ENCODE measurements around the gene GRM7. TPM values are rescaled to one million over a fixed set of nuclear protein-coding genes. Genes with fewer than 3 reads are reported as not detected.

Gene GRM7
- total RNA-seq, 1 experiment from 2014 or later = not detected

DNA sequence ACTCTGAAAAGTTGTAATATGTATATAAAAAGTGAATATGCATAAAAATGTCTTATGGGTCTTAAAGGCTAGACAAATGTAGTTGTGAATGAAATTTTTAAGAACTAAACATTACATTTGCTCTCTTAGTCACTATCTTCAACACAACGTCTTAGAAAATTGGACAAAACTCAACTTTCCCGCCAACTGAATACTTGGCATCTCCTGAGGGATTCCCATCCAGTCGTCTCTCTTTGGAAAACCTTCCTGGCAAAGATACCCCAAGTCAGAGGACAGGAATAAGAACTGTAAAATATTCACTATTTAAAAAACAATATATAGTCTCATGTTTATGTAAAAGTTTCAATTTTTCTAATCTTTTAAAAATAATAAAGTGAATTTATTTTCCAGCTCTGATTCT, 354.8 kb downstream of the GRM7 start (continued):
- TF ChIP-seq CTCF (IDR thresholded peaks at IDR 0.05 in 2 of 3, conservative IDR thresholded peaks at IDR 0.05 in 1 of 3; ENCODE audit: borderline replicate concordance in 1 of 3, insufficient read depth in 1 of 3, low read depth in 2 of 3, low read length in 2 of 3) = no peak

DNA sequence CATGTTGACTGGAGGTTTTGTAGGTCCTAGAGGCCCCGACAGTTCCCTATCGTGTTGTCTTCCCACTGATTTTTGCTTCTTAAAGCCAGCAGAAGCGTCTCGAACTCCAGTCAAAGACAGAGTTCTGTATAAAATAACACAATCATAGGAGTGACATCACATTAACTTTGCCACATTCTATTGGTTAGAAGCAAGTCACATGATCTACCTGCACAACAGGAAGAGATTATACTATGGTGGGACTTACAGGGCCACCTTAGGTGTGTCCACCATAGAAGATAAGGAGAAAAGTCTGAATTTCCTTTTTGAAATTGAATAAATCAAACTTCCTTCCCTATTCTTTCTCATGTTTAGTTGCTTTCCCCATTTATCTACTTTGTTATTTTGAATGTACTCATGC, 365.5 kb downstream of the GRM7 start:
- no TSS peak for BruUV-seq (replicated peaks)
- Histone ChIP-seq H3K4me1 (ENCODE audit: control insufficient read depth in 1 of 2, insufficient read depth in 2 of 2, low read length in 2 of 2) (no peaks in the 10 kb centered on the region), H3K9ac (ENCODE audit: low read length) (no peak overlapping the region), H3K79me2 (ENCODE audit: insufficient read depth, low read length) (no peaks in the 10 kb centered on the region), H3K27ac (ENCODE audit: low read depth, low read length) (no peak overlapping the region), H3K9me2 (ENCODE audit: insufficient read depth) (no peaks in the 10 kb centered on the region), H3K9me3 (ENCODE audit: control insufficient read depth in 1 of 2, insufficient read depth in 1 of 2, low read depth in 1 of 2, low read length in 2 of 2) (no peaks in the 10 kb centered on the region), H2AFZ (ENCODE audit: low read depth, low read length, poor library complexity, severe bottlenecking) (peak overlapping the region; percentile 2), H3K36me3 (ENCODE audit: control insufficient read depth in 1 of 2, insufficient read depth in 2 of 2, low read length in 2 of 2) (no peaks in the 10 kb centered on the region), H3K27me3 (ENCODE audit: insufficient read depth, low read length) (no peaks in the 10 kb centered on the region), H4K20me1 (ENCODE audit: insufficient read depth) (no peaks in the 10 kb centered on the region), H3K4me2 (ENCODE audit: low read length) (no peak overlapping the region), H3K4me3 (replicated peaks in 1 of 2; ENCODE audit: low read depth in 1 of 2, low read length in 2 of 2) (no peak overlapping the region)
- POLR2A ChIA-PET = no interaction called here
- intact Hi-C loops (cut with micrococcal nuclease) = no loop called here
- CTCF ChIA-PET = no interaction called here
- TF ChIP-seq TCF7L2 (IDR thresholded peaks at IDR 0.05; ENCODE audit: borderline replicate concordance, extremely low read depth, insufficient read depth, insufficient read length) = no peak
- no peak for TF ChIP-seq EGR1 (IDR thresholded peaks at IDR 0.05; ENCODE audit: low read depth)
- ATAC-seq = no peak
- DNase-seq (ENCODE audit: low read depth, low spot score) = no peak
- RAD21 ChIA-PET (ENCODE audit: low non-redundant PET in 1 of 2, low total read pairs in 2 of 2, uncharacterized antibody in 2 of 2, unreplicated experiment in 2 of 2) = no interaction called here

- POLR2A ChIA-PET = no interaction called here
- no peaks in the 10 kb centered on the region for H3K9me3 ChIP-seq (ENCODE audit: control insufficient read depth in 1 of 2, insufficient read depth in 1 of 2, low read depth in 1 of 2, low read length in 2 of 2)
- no peaks in the 10 kb centered on the region for H3K27me3 ChIP-seq (ENCODE audit: insufficient read depth, low read length)
- no peak overlapping the region for H3K4me3 ChIP-seq (replicated peaks in 1 of 2; ENCODE audit: low read depth in 1 of 2, low read length in 2 of 2)
- intact Hi-C loops (cut with micrococcal nuclease) = no loop called here
- H4K20me1 ChIP-seq (ENCODE audit: insufficient read depth) = no peaks in the 10 kb centered on the region
- CTCF ChIA-PET = no interaction called here
- no peaks in the 10 kb centered on the region for H3K79me2 ChIP-seq (ENCODE audit: insufficient read depth, low read length)
- H2AFZ ChIP-seq (ENCODE audit: low read depth, low read length, poor library complexity, severe bottlenecking) = no peak overlapping the region
- RAD21 ChIA-PET (ENCODE audit: low non-redundant PET in 1 of 2, low total read pairs in 2 of 2, uncharacterized antibody in 2 of 2, unreplicated experiment in 2 of 2) = no interaction called here
- no peaks in the 10 kb centered on the region for H3K36me3 ChIP-seq (ENCODE audit: control insufficient read depth in 1 of 2, insufficient read depth in 2 of 2, low read length in 2 of 2)
- H3K4me1 ChIP-seq (ENCODE audit: control insufficient read depth in 1 of 2, insufficient read depth in 2 of 2, low read length in 2 of 2) = no peaks in the 10 kb centered on the region
- H3K27ac ChIP-seq (ENCODE audit: low read depth, low read length) = no peak overlapping the region
- no peaks in the 10 kb centered on the region for H3K9me2 ChIP-seq (ENCODE audit: insufficient read depth)
- BruUV-seq (replicated peaks) = no TSS peak
- no peak overlapping the region for H3K4me2 ChIP-seq (ENCODE audit: low read length)
- H3K9ac ChIP-seq (ENCODE audit: low read length) = no peak overlapping the region
- ATAC-seq (no peak), DNase-seq (ENCODE audit: low read depth, low spot score) (no peak)
- TF ChIP-seq EZH2 (IDR thresholded peaks at IDR 0.05) = no peak
- no peak for TF ChIP-seq CBX3 (IDR thresholded peaks at IDR 0.05; ENCODE audit: low read depth)
- TF ChIP-seq ZNF274 (IDR thresholded peaks at IDR 0.05; ENCODE audit: low read depth, low read length) = no peak
- TF ChIP-seq CEBPB (IDR thresholded peaks at IDR 0.05; ENCODE audit: low read depth) = no peak
- no peak for TF ChIP-seq CTCF (IDR thresholded peaks at IDR 0.05 in 2 of 3, conservative IDR thresholded peaks at IDR 0.05 in 1 of 3; ENCODE audit: borderline replicate concordance in 1 of 3, insufficient read depth in 1 of 3, low read depth in 2 of 3, low read length in 2 of 3)
- no peak for TF ChIP-seq YY1 (IDR thresholded peaks at IDR 0.05; ENCODE audit: extremely low read depth, insufficient replicate concordance, low read depth, low read length)
- no peak for TF ChIP-seq POLR2A (IDR thresholded peaks at IDR 0.05; ENCODE audit: borderline replicate concordance, extremely low read depth, insufficient read depth, insufficient read length)
- TF ChIP-seq SIN3A (IDR thresholded peaks at IDR 0.05; ENCODE audit: low read depth) = no peak
- TF ChIP-seq POLR2AphosphoS5 (IDR thresholded peaks at IDR 0.05; ENCODE audit: low read depth, low read length) = no peak
- TF ChIP-seq EZH2phosphoT487 (IDR thresholded peaks at IDR 0.05; ENCODE audit: borderline replicate concordance) = no peak
Observed at GRCh38 chr3:7238565-7239295, 377.8 kb downstream of the GRM7 start.
